GM18951 (cell line): ENCODE data around the gene CCDC7.
"Not testable (repeated sequence)": the region's sequence is repeated elsewhere in the genome, so short reads cannot be mapped to it uniquely, and the experiment has no call there.

Experiments used
- POLR2A ChIP-seq: IDR thresholded peaks from 4 replicates; pipeline ENCODE4 v1.6.1; 2011; ENCODE audit warnings: mild to moderate bottlenecking; ENCODE audit not compliant: insufficient read length, insufficient read depth; ENCODE audit errors: extremely low read depth
- in situ Hi-C: fragments of 300-500 bp; cut with MboI; formaldehyde crosslinking; loops from one replicate; pipeline ENCODE4 v1.12.0; 2022; ENCODE audit warnings: low sequenced_read_pairs, mixed read lengths, inconsistent platforms; ENCODE audit not compliant: unreplicated experiment

CCDC7 gene

GRCh38 chr10:32418572-32418971 is 27.4 kb upstream of the CCDC7 start:
- TF ChIP-seq POLR2A: no peak
- in situ Hi-C loops: no loop called here

- TF ChIP-seq POLR2A: no peak
- in situ Hi-C loops: no loop called here
Observed at GRCh38 chr10:32419615-32420014, 26.3 kb upstream of the CCDC7 start.

GRCh38 chr10:32426186-32426585 is 19.8 kb upstream of the CCDC7 start:
- in situ Hi-C loops: no loop called here
- no peak for TF ChIP-seq POLR2A

- in situ Hi-C loops: no loop called here
- no peak for TF ChIP-seq POLR2A
Observed at GRCh38 chr10:32433542-32433941, 12.4 kb upstream of the CCDC7 start.

- in situ Hi-C loops: no loop called here
Observed at GRCh38 chr10:32436215-32436614, 9.7 kb upstream of the CCDC7 start.

GRCh38 chr10:32437334-32437733 is 8.6 kb upstream of the CCDC7 start:
- TF ChIP-seq POLR2A: no peak
- in situ Hi-C loops: no loop called here

More at GRCh38 chr10:32436215-32436614, 9.7 kb upstream of the CCDC7 start:
- no peak for TF ChIP-seq POLR2A

- in situ Hi-C loops: no loop called here
- TF ChIP-seq POLR2A: no peak
Observed at GRCh38 chr10:32445036-32445435, 904 bp upstream of the CCDC7 start.

GRCh38 chr10:32446536-32447406 is 831 bp downstream of the CCDC7 start:
- in situ Hi-C loops: no loop called here
- TF ChIP-seq POLR2A: no peak

- in situ Hi-C loops: no loop called here
- no peak for TF ChIP-seq POLR2A
Observed at GRCh38 chr10:32454148-32454547, 8.2 kb downstream of the CCDC7 start.

- in situ Hi-C loops: no loop called here
- TF ChIP-seq POLR2A: no peak
Observed at GRCh38 chr10:32459051-32459698, 13.2 kb downstream of the CCDC7 start.

- in situ Hi-C loops: no loop called here
- TF ChIP-seq POLR2A: no peak
Observed at GRCh38 chr10:32461203-32461602, 15.3 kb downstream of the CCDC7 start.

- TF ChIP-seq POLR2A: no peak
- in situ Hi-C loops: no loop called here
Observed at GRCh38 chr10:32471232-32471631, 25.3 kb downstream of the CCDC7 start.

- in situ Hi-C loops: no loop called here
- no peak for TF ChIP-seq POLR2A
Observed at GRCh38 chr10:32477499-32477898, 31.6 kb downstream of the CCDC7 start.

- TF ChIP-seq POLR2A: no peak
- in situ Hi-C loops: no loop called here
Observed at GRCh38 chr10:32481606-32482005, 35.7 kb downstream of the CCDC7 start.

- in situ Hi-C loops: not testable (repeated sequence)
Observed at GRCh38 chr10:32483019-32483502, 37.1 kb downstream of the CCDC7 start.

- in situ Hi-C loops: not testable (repeated sequence)
Observed at GRCh38 chr10:32488038-32488437, 42.1 kb downstream of the CCDC7 start.
